Measurements from ENCODE around the gene FOXP4. TPM values are rescaled to one million over a fixed set of nuclear protein-coding genes. Genes with fewer than 3 reads are reported as not detected.
"Not testable (repeated sequence)": the region's sequence is repeated elsewhere in the genome, so short reads cannot be mapped to it uniquely, and the experiment has no call there.

The FOXP4 gene
- polyA plus RNA-seq, 3 donors = 8.3 to 26.6 (median 18.4) TPM

DNA sequence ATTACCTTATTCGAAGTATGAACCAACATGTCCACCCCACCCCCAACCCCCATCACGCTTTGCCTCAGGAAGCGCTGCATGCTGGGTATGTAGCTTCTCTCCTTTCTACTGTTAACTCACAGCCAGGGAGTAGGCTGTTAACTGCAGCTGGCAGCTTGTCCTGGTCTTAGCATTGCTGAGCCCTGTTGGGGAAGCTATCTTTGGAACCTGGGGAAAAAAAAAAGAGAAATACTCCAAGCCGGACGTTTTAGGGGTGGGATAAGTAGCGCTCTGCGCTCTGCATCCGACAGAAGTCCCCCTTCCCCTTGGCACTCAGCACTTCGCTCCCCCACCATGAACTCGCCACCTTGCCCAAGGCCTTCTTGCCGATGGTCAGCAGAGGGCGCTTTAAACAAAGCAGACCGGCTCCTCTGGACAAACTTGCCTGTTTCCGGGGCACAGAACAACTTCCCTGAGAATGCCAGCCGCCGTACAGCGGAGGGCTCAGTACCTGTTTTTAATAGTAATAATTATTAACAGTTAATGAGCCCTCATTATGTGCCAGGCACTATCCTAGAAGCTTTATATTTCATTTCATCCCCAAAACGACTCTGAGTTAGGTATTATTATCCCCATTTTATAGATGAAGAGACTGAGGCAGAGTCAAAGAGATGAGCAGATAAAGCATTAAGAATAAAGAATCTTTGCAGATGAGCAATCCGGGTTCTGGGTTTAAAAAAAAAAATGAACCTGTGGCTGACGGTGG lies 56.9 kb downstream of the FOXP4 start:
- 4 to 6% (median 4%) methylated on average over 20 of the region's 20 CpGs for WGBS, 3 donors
- H3K27ac ChIP-seq (ENCODE audit: low read depth, low read length) = no peak overlapping the region

DNA sequence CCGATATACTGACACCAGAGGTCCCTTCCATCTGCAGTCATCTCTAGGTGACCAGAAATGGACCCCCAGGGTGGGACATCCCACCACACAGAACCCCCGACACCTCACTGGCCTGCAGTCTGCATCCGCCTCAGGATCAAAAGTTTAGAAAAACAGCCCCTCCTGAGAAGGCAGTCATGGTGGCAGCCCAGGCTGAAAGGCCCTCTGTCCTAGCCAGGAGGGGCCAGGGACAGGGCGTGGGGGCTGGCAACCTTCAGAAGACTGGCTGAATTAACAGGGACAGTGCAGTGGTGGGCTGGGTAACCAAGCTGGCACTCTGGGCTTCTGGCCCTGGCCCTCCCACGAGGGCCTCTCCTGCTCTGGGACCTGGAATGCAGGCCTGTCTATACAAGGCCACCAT lies 57.8 kb downstream of the FOXP4 start:
- 79 to 86% (median 83%) methylated on average over 5 of the region's 5 CpGs for WGBS, 3 donors
- H3K27ac ChIP-seq (ENCODE audit: low read depth, low read length) = no peak overlapping the region

- 55 to 81% (median 78%) methylated on average over 3 of the region's 3 CpGs for whole genome bisulfite sequencing, 3 donors
- no peak overlapping the region for H3K27ac ChIP-seq (ENCODE audit: low read depth, low read length)
Observed at GRCh38 chr6:41605649-41606048, 59.5 kb downstream of the FOXP4 start.

DNA sequence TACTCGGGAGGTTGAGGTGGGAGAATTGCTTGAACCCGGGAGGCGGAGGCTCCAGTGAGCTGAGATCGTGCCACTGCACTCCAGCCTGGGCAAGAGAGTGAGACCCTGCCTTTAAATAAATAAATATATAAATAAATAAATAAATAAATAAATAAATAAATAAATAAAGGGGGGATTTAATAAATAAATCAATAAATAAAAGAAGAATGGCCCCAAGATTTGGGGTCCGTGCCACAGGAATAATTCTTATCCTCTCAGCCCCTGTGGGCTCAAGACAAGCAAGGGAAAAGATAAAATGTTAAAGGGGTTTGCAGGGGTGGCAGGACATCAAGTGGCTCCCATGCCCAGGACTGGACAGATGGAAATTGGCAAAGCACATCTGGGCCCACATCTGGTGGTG lies 60.9 kb downstream of the FOXP4 start:
- WGBS, 3 donors = 88 to 96% (median 96%) methylated on average over 5 of the region's 5 CpGs
- H3K27ac ChIP-seq (ENCODE audit: low read depth, low read length) = no peak overlapping the region

GRCh38 chr6:41607736-41608135 lies 61.6 kb downstream of the FOXP4 start:
- 75 to 83% (median 81%) methylated on average over 9 of the region's 9 CpGs for WGBS, 3 donors
- no peak overlapping the region for H3K27ac ChIP-seq (ENCODE audit: low read depth, low read length)

DNA sequence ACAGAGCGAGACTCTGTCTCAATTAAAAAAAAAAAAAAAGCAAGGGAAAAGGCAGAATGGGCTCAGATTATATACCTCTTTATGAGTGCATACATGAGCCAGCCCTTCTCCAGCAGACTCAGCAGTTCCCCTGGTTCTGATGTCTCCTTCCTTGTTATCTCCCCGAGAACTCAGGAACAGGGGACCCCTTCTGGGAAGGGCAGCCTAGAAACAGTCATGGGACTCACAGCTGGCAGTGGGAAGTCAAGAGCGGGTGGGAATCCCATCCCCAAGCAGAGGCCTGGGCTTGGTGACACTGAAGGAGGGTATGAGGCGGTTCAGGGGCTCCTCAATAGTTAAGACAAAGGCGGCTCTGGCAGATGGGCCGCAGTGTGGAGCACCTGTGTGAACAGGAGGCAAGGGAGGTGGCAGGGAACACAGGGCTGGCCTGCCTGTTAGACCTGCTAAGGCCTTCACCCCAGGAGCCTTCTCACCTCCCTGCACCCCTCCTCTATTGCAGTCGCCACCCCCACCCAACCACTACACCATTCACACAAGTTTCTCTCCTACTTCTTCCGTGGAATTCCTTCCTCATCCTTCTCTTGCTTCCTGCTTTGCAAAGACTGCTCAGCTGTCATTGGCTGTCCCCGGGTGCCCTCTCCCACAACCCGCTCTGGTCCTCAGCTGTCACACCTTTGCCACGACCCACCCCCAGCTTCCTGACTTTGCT lies 62.4 kb downstream of the FOXP4 start:
- no peak overlapping the region for H3K27ac ChIP-seq (ENCODE audit: low read depth, low read length)
- 82 to 92% (median 83%) methylated on average over 10 to 11 of the region's 11 CpGs for WGBS, 3 donors

- H3K27ac ChIP-seq (ENCODE audit: low read depth, low read length) = no peak overlapping the region
- 94 to 100% (median 97%) methylated on average over 2 of the region's 2 CpGs for WGBS, 3 donors
Observed at GRCh38 chr6:41614715-41615114, 68.5 kb downstream of the FOXP4 start.

GRCh38 chr6:41615311-41615710 lies 69.1 kb downstream of the FOXP4 start:
- 67 to 79% (median 74%) methylated on average over 7 of the region's 7 CpGs for WGBS, 3 donors
- no peak overlapping the region for H3K27ac ChIP-seq (ENCODE audit: low read depth, low read length)

DNA sequence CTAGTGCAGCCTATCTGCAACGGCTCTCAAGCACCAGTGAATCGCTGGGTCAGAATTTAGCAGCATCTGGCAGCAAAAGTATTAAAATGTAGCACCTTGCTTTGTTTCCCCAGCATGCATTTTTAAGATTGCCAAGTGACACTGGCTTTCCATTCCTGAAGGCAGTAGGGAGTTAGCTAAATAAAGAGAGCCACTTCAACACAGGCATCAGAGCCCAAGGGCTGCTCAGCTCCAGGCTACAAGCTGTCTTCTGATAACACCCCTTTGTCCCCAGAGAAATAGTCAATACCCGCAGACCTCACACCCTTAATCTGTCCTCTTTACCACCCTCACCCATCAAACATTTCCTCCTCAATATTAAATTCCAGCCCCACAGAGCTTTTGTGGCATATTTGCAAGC lies 72.4 kb downstream of the FOXP4 start:
- 81 to 87% (median 87%) methylated on average over 3 of the region's 3 CpGs for WGBS, 3 donors
- H3K27ac ChIP-seq (ENCODE audit: low read depth, low read length) = no peak overlapping the region

DNA sequence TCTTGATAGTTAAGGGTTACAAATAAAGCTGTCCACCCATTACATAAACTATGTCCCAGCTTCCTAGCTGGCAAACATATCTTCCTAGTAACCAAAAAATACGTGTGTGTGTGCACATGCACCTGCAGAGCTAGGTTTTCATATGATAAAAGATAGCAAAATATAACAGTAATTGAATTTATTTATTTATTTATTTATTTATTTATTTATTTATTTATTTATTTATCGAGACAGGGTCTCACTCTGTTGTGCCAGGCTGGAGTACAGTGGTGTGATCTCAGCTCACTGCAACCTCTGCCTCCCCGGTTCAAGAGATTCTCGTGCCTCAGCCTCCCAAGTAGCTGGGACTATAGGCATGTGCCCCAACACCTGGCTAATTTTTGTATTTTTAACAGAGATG lies 73.0 kb downstream of the FOXP4 start:
- 81 to 84% (median 81%) methylated on average over 4 of the region's 4 CpGs for WGBS, 3 donors
- H3K27ac ChIP-seq (ENCODE audit: low read depth, low read length) = not testable (repeated sequence)

- H3K27ac ChIP-seq (ENCODE audit: low read depth, low read length) = no peak overlapping the region
Observed at GRCh38 chr6:41621367-41621766, 75.2 kb downstream of the FOXP4 start.

GRCh38 chr6:41621802-41622201 lies 75.6 kb downstream of the FOXP4 start:
- H3K27ac ChIP-seq (ENCODE audit: low read depth, low read length) = no peak overlapping the region
- 52 to 67% (median 56%) methylated on average over 2 of the region's 2 CpGs for WGBS, 3 donors

- 59 to 61% (median 60%) methylated on average over 3 of the region's 3 CpGs for WGBS, 3 donors
Observed at GRCh38 chr6:41622206-41622988, 76.2 kb downstream of the FOXP4 start.

GRCh38 chr6:41623330-41623729 lies 77.1 kb downstream of the FOXP4 start:
- H3K27ac ChIP-seq (ENCODE audit: low read depth, low read length) = no peak overlapping the region
- WGBS, 3 donors = 90 to 93% (median 93%) methylated on average over 6 of the region's 6 CpGs

More at GRCh38 chr6:41622206-41622988, 76.2 kb downstream of the FOXP4 start:
- H3K27ac ChIP-seq (ENCODE audit: low read depth, low read length) = no peak overlapping the region

- 81 to 83% (median 83%) methylated on average over 17 to 18 of the region's 18 CpGs for WGBS, 3 donors
- H3K27ac ChIP-seq (ENCODE audit: low read depth, low read length) = no peak overlapping the region
Observed at GRCh38 chr6:41624621-41625380, 78.6 kb downstream of the FOXP4 start.

DNA sequence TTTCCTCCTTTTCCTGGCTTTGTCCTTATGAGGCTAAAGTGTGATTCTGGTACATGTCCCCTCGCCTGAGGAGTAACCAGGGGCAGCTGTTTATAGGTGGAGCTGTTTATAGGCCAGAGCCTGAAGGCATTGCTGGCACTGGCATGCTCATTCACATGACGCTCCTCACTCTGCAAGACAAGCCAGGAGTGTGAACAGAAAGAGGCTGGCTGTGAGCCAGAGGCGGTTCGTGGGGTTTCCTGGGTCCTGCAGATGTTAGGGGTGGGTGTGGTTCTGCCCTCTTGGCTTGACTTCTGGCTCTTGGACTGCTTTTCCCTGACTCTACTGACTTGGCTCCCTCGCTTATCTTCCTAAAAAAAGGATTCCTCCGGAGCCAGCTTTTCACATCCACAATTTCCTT lies 79.3 kb downstream of the FOXP4 start:
- 22 to 45% (median 23%) methylated on average over 6 of the region's 6 CpGs for WGBS, 3 donors

GRCh38 chr6:41626022-41626421 lies 79.8 kb downstream of the FOXP4 start:
- H3K27ac ChIP-seq (ENCODE audit: low read depth, low read length) = no peak overlapping the region
- 95 to 96% (median 95%) methylated on average over 4 of the region's 4 CpGs for WGBS, 3 donors

More for the DNA sequence above, 79.3 kb downstream of the FOXP4 start:
- H3K27ac ChIP-seq (ENCODE audit: low read depth, low read length) = no peak overlapping the region

- 39 to 77% (median 47%) methylated on average over 8 of the region's 8 CpGs for WGBS, 3 donors
- no peak overlapping the region for H3K27ac ChIP-seq (ENCODE audit: low read depth, low read length)
Observed at GRCh38 chr6:41626917-41627316, 80.7 kb downstream of the FOXP4 start.

Measured in adipose tissue (tissue), 3 donors.